DND-41 (cell line): ENCODE results near the gene CD300LD.

Experiments
- ATAC-seq: fragments of 200-7000 bp; cut with Tn5 transposase; 3 replicates; pipeline ENCODE4 v1.9.1; 2021; ENCODE audit warnings: low read depth; ENCODE audit not compliant: insufficient read depth
- DNase-seq: peaks from one replicate; pipeline ENCODE4 v3.0.0-alpha.2; 2020
- H2AFZ ChIP-seq: 2 replicates; pipeline ENCODE4 v1.6.0; 2012; ENCODE audit warnings: low read depth, low read length
- H3K27ac ChIP-seq: 2 replicates; pipeline ENCODE4 v1.5.1; 2012; ENCODE audit warnings: low read length, inconsistent platforms
- H3K27me3 ChIP-seq: fragments of 200-600 bp; sonication (generic); 2 replicates; pipeline ENCODE4 v1.6.0; 2012; ENCODE audit warnings: low read length, mild to moderate bottlenecking, inconsistent platforms; ENCODE audit not compliant: insufficient read depth, poor library complexity
- H3K36me3 ChIP-seq: 2 replicates; pipeline ENCODE4 v1.5.1; 2012; ENCODE audit warnings: low read length, inconsistent platforms; ENCODE audit not compliant: insufficient read depth
- H3K4me1 ChIP-seq: 2 replicates; pipeline ENCODE4 v1.5.1; 2012; ENCODE audit warnings: mild to moderate bottlenecking, low read length; ENCODE audit not compliant: insufficient read depth
- H3K4me2 ChIP-seq: 2 replicates; pipeline ENCODE4 v1.6.0; 2012; ENCODE audit warnings: mild to moderate bottlenecking, moderate library complexity, low read length, inconsistent platforms; ENCODE audit not compliant: insufficient read depth
- H3K4me3 ChIP-seq, 2 experiments: fragments of 200-600 bp in 1 of 2; shearing (Covaris generic) in 1 of 2; 2 replicates each; pipeline ENCODE4 v1.5.1; 2012 to 2016; ENCODE audit warnings: inconsistent platforms in 2 of 2, low read length in 2 of 2, mild to moderate bottlenecking in 2 of 2, low read depth in 1 of 2, moderate library complexity in 1 of 2
- H3K79me2 ChIP-seq: 2 replicates; pipeline ENCODE4 v1.6.0; 2012; ENCODE audit warnings: low read length, inconsistent platforms; ENCODE audit not compliant: insufficient read depth
- H3K9ac ChIP-seq: 2 replicates; pipeline ENCODE4 v1.6.0; 2012; ENCODE audit warnings: low read depth, mild to moderate bottlenecking, inconsistent platforms, low read length, moderate library complexity
- H3K9me3 ChIP-seq: 2 replicates; pipeline ENCODE4 v1.5.1; 2012; ENCODE audit warnings: low read length, moderate library complexity, mild to moderate bottlenecking, inconsistent platforms; ENCODE audit not compliant: insufficient read depth, severe bottlenecking
- H4K20me1 ChIP-seq: 2 replicates; pipeline ENCODE4 v1.6.0; 2012; ENCODE audit warnings: low read length; ENCODE audit not compliant: insufficient read depth
- CTCF ChIP-seq: IDR thresholded peaks from 2 replicates; pipeline ENCODE4 v1.5.1; 2012; ENCODE audit warnings: borderline replicate concordance, low read length, moderate library complexity, mild to moderate bottlenecking; ENCODE audit not compliant: poor library complexity, severe bottlenecking; ENCODE audit errors: extremely low read depth
- EZH2 ChIP-seq: IDR thresholded peaks from 3 replicates; pipeline ENCODE4 v1.6.1; 2012; ENCODE audit warnings: borderline replicate concordance, low read depth, mild to moderate bottlenecking, moderate library complexity, low read length, inconsistent platforms; ENCODE audit not compliant: severe bottlenecking

The CD300LD gene

GRCh38 chr17:74552037-74552436, 40.0 kb downstream of the CD300LD start:
- Histone ChIP-seq H3K9me3 (no peaks in the 10 kb centered on the region), H3K27me3 (peaks cover 2% of the 10 kb centered on the region), H3K4me2 (no peak overlapping the region), H3K27ac (no peak overlapping the region), H3K9ac (no peak overlapping the region), H3K4me3 (no peak overlapping the region), H3K79me2 (no peaks in the 10 kb centered on the region), H3K36me3 (no peaks in the 10 kb centered on the region), H4K20me1 (no peaks in the 10 kb centered on the region; the same call in 1 of the 2 replicates), H2AFZ (no peak overlapping the region), H3K4me1 (0 out of 2 replicates have a peak, but pooled peaks cover 3% of the 10 kb centered on the region)
- TF ChIP-seq CTCF (no peak), EZH2 (no peak)
- DNase-seq (no peak), ATAC-seq (no peak)

- H3K4me1 ChIP-seq = 0 out of 2 replicates have a peak, but pooled peaks cover 3% of the 10 kb centered on the region
- no peak for ATAC-seq
- no peaks in the 10 kb centered on the region for H3K9me3 ChIP-seq
- H3K9ac ChIP-seq = no peak overlapping the region
- no peak for TF ChIP-seq EZH2
- no peak for TF ChIP-seq CTCF
- no peak overlapping the region for H3K27ac ChIP-seq
- no peak overlapping the region for H3K4me3 ChIP-seq
- H3K4me2 ChIP-seq = no peak overlapping the region
- H4K20me1 ChIP-seq = no peaks in the 10 kb centered on the region; the same call in 1 of the 2 replicates
- no peaks in the 10 kb centered on the region for H3K79me2 ChIP-seq
- H3K27me3 ChIP-seq = peaks cover 2% of the 10 kb centered on the region
- no peaks in the 10 kb centered on the region for H3K36me3 ChIP-seq
- DNase-seq = no peak
- H2AFZ ChIP-seq = no peak overlapping the region
Observed at GRCh38 chr17:74550602-74551001, 41.5 kb downstream of the CD300LD start.

GRCh38 chr17:74549343-74549742, 42.7 kb downstream of the CD300LD start:
- no peak overlapping the region for H3K4me3 ChIP-seq
- no peak overlapping the region for H3K9ac ChIP-seq
- H3K27me3 ChIP-seq = peaks cover 2% of the 10 kb centered on the region
- H4K20me1 ChIP-seq = no peaks in the 10 kb centered on the region; the same call in 1 of the 2 replicates
- H3K4me1 ChIP-seq = 0 out of 2 replicates have a peak, but pooled peaks cover 3% of the 10 kb centered on the region
- no peaks in the 10 kb centered on the region for H3K36me3 ChIP-seq
- H3K4me2 ChIP-seq = no peak overlapping the region
- ATAC-seq (no peak), DNase-seq (no peak)
- no peak overlapping the region for H3K27ac ChIP-seq
- no peak overlapping the region for H2AFZ ChIP-seq
- TF ChIP-seq CTCF (no peak), EZH2 (no peak)
- no peaks in the 10 kb centered on the region for H3K9me3 ChIP-seq
- no peaks in the 10 kb centered on the region for H3K79me2 ChIP-seq
